GM12801 (cell line): ENCODE measurements around the gene ARRDC4.

ENCODE experiments used
- CTCF ChIP-seq: IDR thresholded peaks from one replicate; pipeline ENCODE4 v1.5.1; 2011; ENCODE audit warnings: control low read depth; ENCODE audit not compliant: insufficient read length; ENCODE audit errors: extremely low read depth

ARRDC4 gene

GRCh38 chr15:97955529-97955928, 5.0 kb upstream of the ARRDC4 start:
- TF ChIP-seq CTCF = no peak

- TF ChIP-seq CTCF = no peak
Observed at GRCh38 chr15:97959724-97960363, 659 bp upstream of the ARRDC4 start.

- TF ChIP-seq CTCF = no peak
Observed at GRCh38 chr15:97961067-97961954, 808 bp downstream of the ARRDC4 start.

GRCh38 chr15:97962263-97962662, 1.8 kb downstream of the ARRDC4 start:
- no peak for TF ChIP-seq CTCF

- TF ChIP-seq CTCF = no peak
Observed at GRCh38 chr15:97963779-97964178, 3.3 kb downstream of the ARRDC4 start.

GRCh38 chr15:97966246-97966645, 5.7 kb downstream of the ARRDC4 start:
- no peak for TF ChIP-seq CTCF

- no peak for TF ChIP-seq CTCF
Observed at GRCh38 chr15:97966924-97967620, 6.6 kb downstream of the ARRDC4 start.
